Activated T-helper 1 cell treated with anti-CD3 and anti-CD28 coated beads, Interleukin-12 subunit alpha, Interleukin-12 subunit beta, Interleukin-2, Interleukin-4 antibody, amounts not matched to agents 30 ng/mL and 10 ng/mL and 1 ng/mL, durations not matched to agents 14 hours and 24 hours and 36 hours (primary cell): ENCODE data around the gene MPP7. TPM values are rescaled to one million over a fixed set of nuclear protein-coding genes. Genes with fewer than 3 reads are reported as not detected.

Source experiments
- DNase-seq: peaks from one replicate; pipeline ENCODE4 v3.0.0; 2021; ENCODE audit warnings: low spot score
- H3K27ac Mint-ChIP-seq: one replicate; pipeline ENCODE4 v1.8.0; 2021; ENCODE audit warnings: mild to moderate bottlenecking, mixed read lengths
- H3K27me3 Mint-ChIP-seq: one replicate; pipeline ENCODE4 v1.8.0; 2022; ENCODE audit warnings: mild to moderate bottlenecking, moderate library complexity, mixed read lengths; ENCODE audit not compliant: insufficient read depth
- H3K36me3 Mint-ChIP-seq: one replicate; pipeline ENCODE4 v1.8.0; 2021; ENCODE audit warnings: low read depth, mixed read lengths
- H3K4me1 Mint-ChIP-seq: one replicate; pipeline ENCODE4 v1.8.0; 2021; ENCODE audit warnings: low read depth, mixed read lengths
- H3K4me3 Mint-ChIP-seq: one replicate; pipeline ENCODE4 v1.8.0; 2021; ENCODE audit warnings: mild to moderate bottlenecking, moderate library complexity, mixed read lengths
- H3K9me3 Mint-ChIP-seq: one replicate; pipeline ENCODE4 v1.8.0; 2021; ENCODE audit warnings: mixed read lengths
- intact Hi-C: fragments of 100-400 bp; cut with micrococcal nuclease; formaldehyde crosslinking; loops from one replicate; pipeline ENCODE4 v1.15.1; 2024
- total RNA-seq: library from RNA; stranded (reverse); gene quantifications from 2 replicates; pipeline ENCODE4 v1.2.3, GENCODE V29; 2022

The MPP7 gene
- total RNA-seq, 1 donor from 2014 or later, result 0.29 TPM

DNA sequence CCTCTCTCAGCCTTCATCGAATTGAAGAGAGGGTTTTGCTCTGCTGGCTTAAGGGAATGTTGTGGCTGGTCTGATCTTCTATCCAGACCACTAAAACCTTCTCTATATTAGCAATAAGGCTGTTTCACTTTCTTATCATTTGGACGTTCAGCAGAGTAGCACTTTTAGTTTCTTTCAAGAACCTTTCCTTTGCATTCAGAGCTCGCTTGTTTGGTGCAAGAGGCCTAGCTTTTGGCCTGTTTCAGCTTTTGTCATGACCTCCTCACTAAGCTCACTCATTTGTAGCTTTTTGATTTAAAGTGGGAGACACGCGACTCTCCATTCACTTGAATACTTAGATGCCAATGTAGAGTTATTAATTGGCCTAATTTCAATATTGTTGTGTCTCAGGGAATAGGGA, 3.9 kb downstream of the MPP7 start:
- no peak for DNase-seq
- intact Hi-C loops, result no loop called here
- Mint-ChIP-seq H3K27me3 (peaks cover 17% of the 10 kb centered on the region), H3K9me3 (no peaks in the 10 kb centered on the region), H3K4me1 (peaks cover 28% of the 10 kb centered on the region), H3K27ac (peak overlapping the region; percentile 25), H3K4me3 (no peak overlapping the region), H3K36me3 (no peaks in the 10 kb centered on the region)

DNA sequence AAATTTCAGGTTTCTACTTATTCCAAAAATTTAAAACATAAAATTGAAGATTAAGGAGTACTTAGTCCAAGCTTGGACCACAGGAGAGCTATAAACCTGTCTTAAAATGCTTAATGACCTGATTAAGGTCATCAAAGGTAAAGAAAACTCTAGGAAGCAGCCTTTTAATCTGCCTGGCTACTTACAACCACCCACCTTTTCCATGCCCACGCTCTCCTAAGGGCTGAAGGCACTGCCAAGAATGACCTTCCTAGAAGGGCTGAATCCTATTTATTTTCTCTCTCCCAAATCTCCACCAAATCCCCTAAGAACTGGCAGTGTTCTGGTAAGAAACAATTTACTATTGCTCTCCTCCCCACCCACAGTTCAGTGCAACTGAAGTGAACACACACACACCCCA, 6.8 kb downstream of the MPP7 start:
- Mint-ChIP-seq H3K27ac (no peak overlapping the region), H3K36me3 (no peaks in the 10 kb centered on the region), H3K4me1 (peaks cover 9% of the 10 kb centered on the region), H3K27me3 (peaks cover 4% of the 10 kb centered on the region), H3K4me3 (no peak overlapping the region), H3K9me3 (no peaks in the 10 kb centered on the region)
- intact Hi-C loops, result no loop called here
- no peak for DNase-seq

DNA sequence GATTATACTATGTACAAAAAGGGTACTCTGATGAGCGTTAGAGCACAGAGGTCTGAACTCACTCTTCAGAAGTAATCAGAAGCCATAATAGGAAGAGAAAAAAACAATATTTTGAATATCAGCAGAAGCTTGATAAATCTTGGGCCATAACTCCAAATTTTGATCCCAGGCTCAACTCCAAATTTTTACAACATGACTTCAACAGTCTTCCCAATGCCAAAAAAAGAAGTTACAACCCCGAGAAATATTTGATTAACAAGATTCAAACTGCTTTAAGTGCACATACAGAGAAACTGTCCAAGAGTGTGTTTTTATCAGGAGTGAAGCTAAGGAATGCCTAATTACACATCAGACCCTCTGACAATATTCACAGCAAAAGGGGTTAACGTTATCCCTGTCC, 7.5 kb downstream of the MPP7 start:
- no peak for DNase-seq
- intact Hi-C loops, result no loop called here
- Mint-ChIP-seq H3K4me3 (no peak overlapping the region), H3K4me1 (peaks cover 9% of the 10 kb centered on the region), H3K9me3 (no peaks in the 10 kb centered on the region), H3K27ac (no peak overlapping the region), H3K36me3 (no peaks in the 10 kb centered on the region), H3K27me3 (peaks cover 4% of the 10 kb centered on the region)

DNA sequence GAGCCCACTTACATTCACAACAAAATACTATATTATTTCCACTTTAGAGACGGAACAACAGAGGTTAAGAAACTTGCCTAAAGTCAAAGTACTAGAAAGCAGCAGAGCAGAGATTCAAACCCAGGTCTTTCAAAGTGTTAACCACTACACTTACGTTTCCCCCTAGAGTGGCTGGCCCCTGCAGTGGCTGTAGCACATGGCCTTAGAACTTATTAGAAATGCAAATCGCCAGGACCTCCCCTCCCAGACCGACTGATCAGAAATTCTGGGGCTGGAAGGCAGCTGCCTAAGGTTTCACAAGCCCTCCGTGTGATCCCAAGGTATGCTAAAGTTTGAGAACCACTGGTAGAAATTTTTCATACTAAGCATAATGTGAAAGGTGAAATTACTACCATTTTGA, 8.1 kb downstream of the MPP7 start:
- peaks cover 4% of the 10 kb centered on the region for H3K27me3 Mint-ChIP-seq
- H3K9me3 Mint-ChIP-seq, result no peaks in the 10 kb centered on the region
- H3K27ac Mint-ChIP-seq, result no peak overlapping the region
- H3K4me1 Mint-ChIP-seq, result peaks cover 9% of the 10 kb centered on the region
- H3K36me3 Mint-ChIP-seq, result no peaks in the 10 kb centered on the region
- H3K4me3 Mint-ChIP-seq, result no peak overlapping the region
- DNase-seq, result no peak
- intact Hi-C loops, result no loop called here

DNA sequence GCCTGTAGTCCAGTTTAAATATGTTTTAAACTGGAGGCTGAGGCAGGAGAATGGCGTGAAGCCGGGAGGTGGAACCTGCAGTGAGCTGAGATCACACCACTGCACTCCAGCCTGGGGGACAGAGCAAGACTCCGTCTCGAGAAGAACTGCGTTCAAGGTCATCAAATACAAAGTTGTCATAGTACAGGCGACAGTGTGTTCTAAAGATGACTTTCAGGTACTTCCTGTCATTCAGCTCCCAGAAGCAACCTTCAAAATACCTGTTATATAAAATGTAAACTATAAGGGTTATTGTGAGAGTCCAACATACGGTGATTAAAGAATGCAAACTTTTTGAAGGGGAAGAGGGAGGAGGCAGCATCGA, 8.7 kb downstream of the MPP7 start:
- no peak overlapping the region for H3K27ac Mint-ChIP-seq
- intact Hi-C loops, result no loop called here
- H3K27me3 Mint-ChIP-seq, result peaks cover 4% of the 10 kb centered on the region
- peaks cover 6% of the 10 kb centered on the region for H3K4me1 Mint-ChIP-seq
- no peaks in the 10 kb centered on the region for H3K9me3 Mint-ChIP-seq
- no peak for DNase-seq
- H3K36me3 Mint-ChIP-seq, result no peaks in the 10 kb centered on the region
- H3K4me3 Mint-ChIP-seq, result no peak overlapping the region

DNA sequence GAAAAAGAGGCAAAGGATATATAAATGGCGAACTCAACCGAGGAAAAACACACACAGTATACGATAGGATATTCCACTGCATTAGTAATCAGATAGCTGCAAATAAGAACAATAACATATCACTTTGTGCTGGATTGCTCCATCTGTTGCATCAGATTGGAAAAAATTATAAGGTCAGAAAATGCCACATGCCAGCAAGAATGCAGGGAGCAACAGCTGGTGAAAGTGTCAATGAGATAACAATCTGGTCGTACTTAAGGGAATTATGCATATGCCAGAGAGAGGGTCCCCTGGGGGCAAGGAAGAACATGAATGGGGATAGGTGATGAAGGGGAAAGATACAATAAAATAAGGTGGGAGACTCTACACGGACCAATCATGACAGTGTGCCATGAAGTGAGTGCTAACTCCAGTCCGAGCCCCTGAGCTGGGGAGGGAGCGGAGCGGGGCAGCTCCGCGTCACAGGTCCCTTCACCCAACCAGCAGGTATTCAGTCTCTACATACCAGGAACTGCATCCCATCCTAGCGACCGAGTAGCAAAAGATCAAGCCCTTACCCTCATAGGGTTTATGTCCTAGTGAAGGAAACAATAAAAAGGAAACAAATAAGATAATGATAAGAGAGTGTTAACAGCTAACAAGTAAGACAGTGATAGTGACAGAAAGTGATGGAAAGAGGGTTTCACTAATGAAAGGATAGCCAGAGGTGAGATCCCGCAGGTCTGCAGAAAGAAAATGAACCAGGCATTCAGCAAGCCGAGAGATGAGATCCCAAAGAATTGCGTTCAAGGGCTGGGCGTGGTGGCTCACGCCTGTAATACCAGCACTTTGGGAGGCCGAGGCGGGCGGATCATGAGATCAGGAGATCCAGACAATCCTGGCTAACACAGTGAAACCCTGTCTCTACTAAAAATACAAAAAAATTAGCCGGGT, 9.4 kb downstream of the MPP7 start:
- Mint-ChIP-seq H3K27ac (no peak overlapping the region), H3K4me1 (no peaks in the 10 kb centered on the region), H3K4me3 (no peak overlapping the region), H3K27me3 (peaks cover 4% of the 10 kb centered on the region), H3K36me3 (no peaks in the 10 kb centered on the region), H3K9me3 (no peaks in the 10 kb centered on the region)
- intact Hi-C loops, result no loop called here
- DNase-seq, result no peak

DNA sequence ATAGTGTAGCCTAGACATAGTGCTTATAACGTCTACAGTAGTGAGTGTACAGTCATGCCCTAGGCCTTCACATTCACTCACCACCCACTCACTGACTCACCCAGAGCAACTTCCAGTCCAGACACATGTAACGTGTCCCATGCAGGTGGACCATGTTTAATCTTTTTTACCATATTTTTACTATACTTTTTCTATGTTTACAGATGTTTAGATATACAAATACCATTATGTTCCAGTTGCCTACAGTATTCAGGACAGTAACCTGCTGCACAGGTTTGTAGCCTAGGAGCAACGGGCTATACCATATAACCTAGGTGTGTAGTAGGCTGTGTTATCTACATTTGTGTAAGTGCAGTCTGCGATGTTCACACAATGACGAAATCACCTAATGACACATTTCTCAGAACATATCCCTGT, 11.0 kb downstream of the MPP7 start:
- DNase-seq, result no peak
- H3K4me3 Mint-ChIP-seq, result no peak overlapping the region
- peaks cover 2% of the 10 kb centered on the region for H3K27me3 Mint-ChIP-seq
- no peaks in the 10 kb centered on the region for H3K36me3 Mint-ChIP-seq
- no peaks in the 10 kb centered on the region for H3K4me1 Mint-ChIP-seq
- intact Hi-C loops, result no loop called here
- H3K27ac Mint-ChIP-seq, result no peak overlapping the region
- no peaks in the 10 kb centered on the region for H3K9me3 Mint-ChIP-seq

DNA sequence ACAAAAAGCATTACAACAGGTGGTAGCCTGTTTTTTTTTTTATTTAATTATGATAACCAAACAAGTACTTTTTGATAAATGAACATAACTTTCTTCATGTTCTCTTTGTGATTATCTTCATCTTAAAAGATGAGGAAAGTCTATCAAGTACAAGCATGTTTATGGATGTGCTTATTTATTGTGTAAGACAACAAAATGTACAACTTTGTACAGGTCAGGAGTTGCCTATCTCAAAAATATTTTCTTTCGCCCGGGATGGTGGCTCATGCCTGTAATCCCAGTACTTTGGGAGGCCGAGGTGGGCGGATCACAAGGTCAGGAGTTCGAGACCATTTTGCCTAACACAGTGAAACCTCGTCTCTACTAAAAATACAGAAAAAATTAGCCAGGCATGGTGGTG, 17.0 kb downstream of the MPP7 start:
- no peaks in the 10 kb centered on the region for H3K9me3 Mint-ChIP-seq
- H3K27me3 Mint-ChIP-seq, result no peaks in the 10 kb centered on the region
- H3K4me1 Mint-ChIP-seq, result no peaks in the 10 kb centered on the region
- no peak overlapping the region for H3K4me3 Mint-ChIP-seq
- no peaks in the 10 kb centered on the region for H3K36me3 Mint-ChIP-seq
- DNase-seq, result no peak
- intact Hi-C loops, result no loop called here
- H3K27ac Mint-ChIP-seq, result no peak overlapping the region

DNA sequence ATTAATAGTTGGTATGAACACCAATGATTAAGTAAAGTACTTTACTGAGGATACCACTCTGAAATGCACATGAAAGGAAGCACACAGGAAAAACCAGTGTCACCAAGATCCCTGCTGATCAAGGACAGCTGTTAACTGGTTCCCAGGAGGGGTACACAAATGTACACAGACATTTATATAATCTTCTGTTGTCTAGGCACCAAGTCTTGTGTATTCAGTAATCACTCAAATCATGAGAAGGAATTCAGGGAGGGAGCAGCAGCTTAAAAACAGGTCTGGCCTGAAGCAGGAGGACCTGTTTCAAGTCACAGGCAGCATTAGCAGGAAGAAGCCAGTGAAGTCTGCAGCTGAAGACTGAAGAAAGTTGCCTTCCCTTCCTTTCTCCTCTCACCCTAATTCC, 18.7 kb downstream of the MPP7 start:
- Mint-ChIP-seq H3K27ac (no peak overlapping the region), H3K9me3 (no peaks in the 10 kb centered on the region), H3K4me3 (no peak overlapping the region), H3K27me3 (no peaks in the 10 kb centered on the region), H3K36me3 (no peaks in the 10 kb centered on the region), H3K4me1 (no peaks in the 10 kb centered on the region)
- DNase-seq, result no peak
- intact Hi-C loops, result no loop called here

DNA sequence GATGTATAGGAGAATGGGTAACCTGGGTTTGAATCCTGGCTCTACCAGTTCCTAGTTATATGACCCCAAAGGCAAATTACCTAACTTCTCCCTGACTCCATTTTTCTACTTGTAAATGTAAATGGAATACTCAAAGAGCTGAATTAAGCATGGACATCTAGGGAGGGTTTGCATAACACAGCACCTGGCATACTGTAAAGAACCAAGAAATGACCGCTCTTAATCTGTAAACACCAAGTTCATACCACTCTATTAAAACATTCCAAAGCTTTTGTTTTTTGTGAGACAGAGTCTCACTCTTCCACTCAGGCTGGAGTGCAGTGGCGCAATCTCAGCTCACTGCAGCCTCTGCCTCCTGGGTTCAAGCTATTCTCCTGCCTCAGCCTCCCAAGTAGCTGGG, 19.6 kb downstream of the MPP7 start:
- Mint-ChIP-seq H3K4me1 (no peaks in the 10 kb centered on the region), H3K9me3 (no peaks in the 10 kb centered on the region), H3K27ac (no peak overlapping the region), H3K27me3 (peaks cover 2% of the 10 kb centered on the region), H3K36me3 (no peaks in the 10 kb centered on the region), H3K4me3 (no peak overlapping the region)
- no peak for DNase-seq
- intact Hi-C loops, result no loop called here

DNA sequence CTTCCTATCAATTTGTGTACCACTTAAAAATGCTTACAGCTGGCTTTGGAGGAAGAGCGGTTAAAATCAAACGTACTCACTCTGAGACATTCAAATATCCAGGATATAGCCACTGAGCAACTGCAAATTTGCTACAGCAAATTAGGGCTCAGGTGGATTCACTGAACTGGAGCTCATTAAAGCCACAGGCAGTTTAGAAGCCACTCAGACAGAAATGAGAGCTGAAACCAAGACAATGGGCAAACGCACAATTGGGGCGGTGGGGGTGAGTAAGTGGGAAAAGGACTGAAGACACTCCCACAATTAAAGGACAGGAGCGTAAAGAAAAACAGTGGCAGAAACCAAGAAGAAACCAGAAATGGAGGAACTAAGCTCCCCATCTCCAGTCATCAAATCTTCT, 20.5 kb downstream of the MPP7 start:
- no peak overlapping the region for H3K4me3 Mint-ChIP-seq
- no peaks in the 10 kb centered on the region for H3K36me3 Mint-ChIP-seq
- H3K27me3 Mint-ChIP-seq, result peaks cover 2% of the 10 kb centered on the region
- H3K9me3 Mint-ChIP-seq, result no peaks in the 10 kb centered on the region
- intact Hi-C loops, result no loop called here
- H3K27ac Mint-ChIP-seq, result no peak overlapping the region
- DNase-seq, result no peak
- H3K4me1 Mint-ChIP-seq, result no peaks in the 10 kb centered on the region

DNA sequence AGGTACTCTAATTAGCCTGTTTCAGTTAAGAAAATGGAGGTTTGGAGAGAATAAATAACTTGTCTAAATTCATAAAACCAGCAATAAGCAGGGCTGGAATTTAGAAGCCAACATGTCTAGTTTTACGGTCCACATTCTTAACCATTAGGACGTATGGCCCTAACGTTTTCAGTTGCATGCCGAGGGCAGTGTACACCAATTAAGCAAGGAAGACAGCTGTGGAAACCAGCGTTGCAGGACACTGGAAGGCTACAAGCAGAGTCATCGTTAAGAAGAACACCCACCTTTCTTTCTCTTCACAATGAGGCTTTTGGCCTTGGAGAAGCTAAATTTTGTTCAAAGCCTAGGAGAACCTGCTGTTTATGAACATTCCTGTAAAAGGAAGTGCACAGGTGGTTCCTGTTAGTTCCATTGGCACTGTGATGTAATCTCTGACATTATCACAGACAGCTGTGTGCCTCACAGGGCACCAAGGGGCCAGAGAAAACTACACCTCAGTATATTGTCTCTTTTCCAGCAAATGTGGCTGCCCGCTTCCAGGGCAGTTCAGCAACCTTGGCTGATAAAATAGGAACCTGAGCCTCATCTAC, 21.0 kb downstream of the MPP7 start:
- H3K9me3 Mint-ChIP-seq, result no peaks in the 10 kb centered on the region

DNA sequence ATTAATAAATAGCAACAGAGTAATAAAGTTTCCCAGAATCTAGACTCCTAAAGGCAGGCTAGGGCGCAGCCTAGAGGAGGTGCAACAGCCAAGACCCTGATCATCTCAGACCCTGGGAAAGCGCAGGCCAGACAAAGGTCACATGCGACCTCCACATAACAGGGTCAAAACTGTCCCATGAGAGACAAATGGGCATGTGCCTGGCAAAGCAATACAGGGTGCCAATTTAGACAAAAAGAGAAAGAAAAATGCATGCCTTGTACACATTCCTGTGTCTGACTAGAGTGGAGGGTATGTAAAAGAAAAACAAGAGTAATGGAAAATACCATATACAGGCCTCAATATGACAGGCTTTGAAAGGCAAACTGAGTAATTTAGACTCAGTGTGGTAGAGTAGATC, 22.2 kb downstream of the MPP7 start:
- no peak for DNase-seq
- Mint-ChIP-seq H3K27ac (no peak overlapping the region), H3K4me1 (no peaks in the 10 kb centered on the region), H3K27me3 (peaks cover 2% of the 10 kb centered on the region), H3K9me3 (no peaks in the 10 kb centered on the region), H3K36me3 (no peaks in the 10 kb centered on the region), H3K4me3 (no peak overlapping the region)
- intact Hi-C loops, result no loop called here

More for the DNA sequence above, 21.0 kb downstream of the MPP7 start:
- Mint-ChIP-seq H3K4me1 (no peaks in the 10 kb centered on the region), H3K4me3 (no peak overlapping the region), H3K27me3 (peaks cover 2% of the 10 kb centered on the region), H3K36me3 (no peaks in the 10 kb centered on the region), H3K27ac (no peak overlapping the region)
- intact Hi-C loops, result no loop called here
- DNase-seq, result no peak
